GM20431 (cell line): Measurements from ENCODE around the gene ADORA1.

ENCODE experiments used
- in situ Hi-C: fragments of 300-500 bp; cut with MseI, MboI; formaldehyde crosslinking; loops from one replicate; pipeline ENCODE4 v1.15.0; 2020; ENCODE audit warnings: low sequenced_read_pairs; ENCODE audit not compliant: unreplicated experiment

ADORA1 gene

GRCh38 chr1:203127666-203128430 lies at the start of gene ADORA1:
Gene ADORA1, plus strand, starts transcription at chr1:203127726. Its CDS starts 1,116 bp downstream, at chr1:203128842.
- in situ Hi-C loops = no loop called here

- in situ Hi-C loops = no loop called here
These were observed 49.6 kb upstream of the ADORA1 start for GRCh38 chr1:203077956-203078355.

GRCh38 chr1:203078478-203078877 lies 49.0 kb upstream of the ADORA1 start:
- in situ Hi-C loops = no loop called here

- in situ Hi-C loops = no loop called here
These were observed 47.1 kb upstream of the ADORA1 start for GRCh38 chr1:203080456-203080855.

GRCh38 chr1:203081465-203082230 lies 45.9 kb upstream of the ADORA1 start:
- in situ Hi-C loops = no loop called here

GRCh38 chr1:203082231-203082505 lies 45.4 kb upstream of the ADORA1 start:
- in situ Hi-C loops = no loop called here

GRCh38 chr1:203082571-203083462 lies 44.7 kb upstream of the ADORA1 start:
- in situ Hi-C loops = no loop called here

GRCh38 chr1:203083463-203083921 lies 44.0 kb upstream of the ADORA1 start:
- in situ Hi-C loops = no loop called here

- in situ Hi-C loops = no loop called here
These were observed 42.7 kb upstream of the ADORA1 start for GRCh38 chr1:203084588-203085527.

GRCh38 chr1:203085528-203086406 lies 41.8 kb upstream of the ADORA1 start, which contains the start of gene MYOG:
Gene MYOG, minus strand, starts transcription at chr1:203086012. Its CDS starts 51 bp downstream, at chr1:203085961.
- in situ Hi-C loops = no loop called here

- in situ Hi-C loops = no loop called here
These were observed 40.3 kb upstream of the ADORA1 start for GRCh38 chr1:203086992-203087763.

GRCh38 chr1:203088441-203088840 lies 39.1 kb upstream of the ADORA1 start:
- in situ Hi-C loops = no loop called here

- in situ Hi-C loops = no loop called here
These were observed 38.4 kb upstream of the ADORA1 start for GRCh38 chr1:203089001-203089650.

- in situ Hi-C loops = no loop called here
These were observed 37.9 kb upstream of the ADORA1 start for GRCh38 chr1:203089651-203090045.

GRCh38 chr1:203090421-203091198 lies 36.9 kb upstream of the ADORA1 start:
- in situ Hi-C loops = no loop called here

GRCh38 chr1:203091199-203091477 lies 36.4 kb upstream of the ADORA1 start:
- in situ Hi-C loops = no loop called here
